ENCODE results near the gene GFOD1. TPM values are rescaled to one million over a fixed set of nuclear protein-coding genes. Genes with fewer than 3 reads are reported as not detected.

Gene GFOD1
- total RNA-seq, 1 donor from 2014 or later, result 41.7 TPM

DNA sequence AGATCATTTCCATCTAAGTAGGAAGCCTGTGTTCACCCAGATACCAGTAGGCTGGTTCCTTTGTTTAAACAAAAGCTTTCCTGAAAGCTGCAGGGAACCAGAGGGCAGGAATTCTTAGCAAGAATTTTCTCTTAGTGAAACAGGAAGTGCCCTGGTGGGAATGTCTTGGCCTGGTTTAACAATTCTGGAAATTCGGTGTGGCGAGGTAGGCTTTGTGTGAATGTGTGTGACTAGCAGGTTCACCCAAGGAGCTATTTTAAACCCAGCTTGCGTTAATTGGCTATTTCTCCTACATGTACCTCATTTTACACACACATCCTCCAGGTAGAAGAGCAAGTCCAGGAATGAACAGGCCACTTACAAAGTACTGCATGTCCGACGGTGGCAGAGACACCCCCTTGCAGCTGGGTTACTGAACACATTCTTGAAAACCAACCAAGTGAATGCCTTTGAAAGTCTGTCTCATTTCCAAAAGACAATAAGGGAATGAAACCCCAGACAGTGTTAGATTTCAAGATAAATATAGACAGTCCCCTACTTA, 64.6 kb downstream of the GFOD1 start:
- DNase-seq, result peak; percentile 95

DNA sequence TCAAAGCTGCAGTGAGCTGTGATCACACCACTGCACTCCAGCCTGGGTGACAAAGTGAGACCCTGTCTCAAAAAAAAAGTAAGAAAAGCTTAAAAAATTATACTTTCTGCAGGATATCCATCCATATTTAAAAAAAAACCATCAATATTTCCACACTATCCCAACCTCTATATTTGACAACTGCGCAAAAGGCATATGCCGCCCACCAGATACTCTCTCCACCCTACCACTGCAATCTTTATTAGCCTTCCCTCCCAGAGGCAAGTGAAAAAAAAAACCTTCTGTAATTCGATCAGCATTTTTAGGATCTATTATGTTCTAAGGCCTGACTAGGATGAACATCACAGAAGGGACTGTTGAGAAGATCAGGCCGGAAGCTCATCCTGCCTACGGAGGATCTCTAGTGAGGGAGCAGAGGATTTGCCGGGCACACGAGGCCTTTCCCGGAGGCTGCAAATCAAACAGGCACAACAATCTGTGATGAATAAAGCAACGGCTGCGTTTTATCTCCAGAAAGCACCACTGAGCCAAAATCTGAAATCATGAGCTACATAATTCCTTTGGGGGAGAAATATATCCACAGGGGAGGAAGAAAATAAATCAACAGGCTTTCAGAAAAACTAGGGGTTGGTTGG, 65.9 kb downstream of the GFOD1 start:
- DNase-seq, result no peak

DNA sequence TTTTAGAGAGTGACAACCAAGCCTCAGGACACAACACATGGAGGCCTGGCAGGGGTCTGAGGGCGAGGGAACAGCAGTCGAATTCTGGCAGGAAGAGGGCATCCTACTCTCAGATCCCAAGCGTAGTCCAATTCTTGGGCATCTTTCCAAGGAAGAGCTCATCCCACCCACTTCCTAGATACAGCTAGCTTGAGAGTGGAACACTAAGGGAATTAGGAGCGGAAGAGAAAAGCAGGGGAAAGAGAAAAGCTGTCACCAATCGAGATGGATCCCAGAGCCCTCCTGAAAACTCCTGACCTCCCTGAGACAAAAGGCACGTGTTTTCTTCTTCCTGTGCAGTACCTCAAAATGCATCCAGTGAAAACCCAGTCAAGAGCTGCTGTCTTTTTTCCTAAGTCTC, 67.1 kb downstream of the GFOD1 start:
- DNase-seq, result peak; percentile 41

DNA sequence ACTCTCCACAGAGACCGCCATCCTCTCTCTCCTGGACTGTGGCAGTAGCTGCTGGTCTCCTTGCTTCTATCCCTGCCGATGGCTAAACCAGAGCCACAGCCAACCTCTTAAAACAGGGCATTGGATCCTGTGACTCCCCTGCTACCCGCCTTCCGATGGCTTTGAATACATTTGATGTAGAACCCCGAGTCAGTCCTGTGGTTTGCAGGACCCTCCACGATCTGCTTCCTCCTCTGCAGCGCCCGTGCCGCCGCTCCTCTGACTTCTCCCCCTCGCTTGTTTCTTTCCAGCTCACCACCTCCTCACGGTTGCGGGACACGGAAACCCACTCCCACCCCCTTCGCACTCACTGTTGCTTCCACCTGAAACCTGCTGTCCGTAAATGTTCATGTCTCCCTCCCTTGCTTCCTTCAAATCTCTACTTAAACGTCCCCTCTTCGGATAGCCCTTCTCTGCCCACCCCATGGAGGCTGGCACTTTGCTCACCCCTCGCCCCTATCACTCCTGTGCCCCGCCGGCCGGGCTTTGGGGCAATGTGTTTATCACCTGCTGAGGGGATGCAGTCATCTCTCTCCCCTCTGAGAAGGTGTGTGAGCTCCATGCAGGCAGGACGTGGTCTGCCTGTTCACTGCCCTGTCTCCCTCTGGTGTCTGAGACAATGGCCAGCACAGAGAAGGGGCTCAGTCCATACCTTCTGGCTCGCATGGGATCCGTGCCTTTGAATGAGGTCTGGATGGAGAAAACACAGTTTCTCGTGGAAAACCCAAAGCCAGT, 67.8 kb downstream of the GFOD1 start:
- DNase-seq, result no peak

DNA sequence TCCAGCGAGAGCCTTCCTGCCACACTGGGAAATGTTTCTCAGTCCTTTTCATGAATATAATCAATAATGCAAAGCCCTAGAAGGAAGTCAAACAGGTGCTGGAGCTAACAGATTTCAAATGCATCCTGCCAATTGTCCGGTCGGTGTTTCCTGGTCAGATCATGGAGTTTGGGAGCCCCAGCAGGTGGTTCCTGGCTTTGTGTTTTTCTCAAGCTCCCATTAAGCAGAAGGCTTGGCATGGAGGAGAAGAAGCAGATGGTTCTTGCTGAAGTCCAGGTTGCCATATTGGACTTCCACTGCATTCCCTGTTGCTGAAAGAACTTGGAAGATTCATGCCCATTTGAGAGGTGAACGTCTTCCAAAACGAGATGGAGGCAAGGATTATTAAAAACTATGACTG, 68.6 kb downstream of the GFOD1 start:
- DNase-seq, result peak; percentile 97

DNA sequence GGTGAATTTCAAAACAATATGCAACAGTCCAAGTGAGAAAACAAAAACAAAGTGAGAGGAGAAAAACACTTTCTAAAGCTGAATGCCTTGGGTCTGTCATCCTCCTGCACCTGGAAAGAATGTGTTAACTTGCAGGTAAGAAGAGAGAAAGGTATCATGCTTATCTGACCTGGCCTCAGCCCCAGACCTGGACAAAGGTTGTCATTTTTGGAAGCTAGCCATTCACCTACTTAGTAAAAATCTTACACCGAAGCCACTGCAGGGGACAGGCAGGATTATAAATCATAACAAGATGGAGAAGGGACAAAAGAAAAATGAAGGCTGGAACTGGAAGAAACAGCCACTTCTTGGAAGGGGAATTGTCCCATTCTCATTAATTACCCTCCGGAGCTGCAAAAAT, 69.4 kb downstream of the GFOD1 start:
- DNase-seq, result no peak

DNA sequence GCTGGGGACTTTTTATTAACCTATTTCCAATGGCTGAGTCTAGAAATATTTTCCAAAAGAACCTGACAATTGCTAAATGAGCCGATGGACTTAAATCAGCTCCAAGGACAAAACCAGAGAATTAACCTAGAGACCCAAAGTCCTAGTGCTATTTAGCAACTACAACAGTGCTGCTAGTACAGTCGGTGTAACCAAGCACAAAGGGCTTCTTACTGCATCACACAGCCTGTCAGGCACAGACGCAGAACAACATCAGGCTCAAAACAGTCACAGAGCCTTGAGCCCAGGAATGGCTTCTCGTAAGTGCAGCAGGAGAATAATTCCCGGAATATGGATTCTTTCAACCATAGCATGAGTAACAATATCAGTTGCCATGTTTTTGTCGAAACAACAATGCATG, 70.0 kb downstream of the GFOD1 start:
- no peak for DNase-seq

DNA sequence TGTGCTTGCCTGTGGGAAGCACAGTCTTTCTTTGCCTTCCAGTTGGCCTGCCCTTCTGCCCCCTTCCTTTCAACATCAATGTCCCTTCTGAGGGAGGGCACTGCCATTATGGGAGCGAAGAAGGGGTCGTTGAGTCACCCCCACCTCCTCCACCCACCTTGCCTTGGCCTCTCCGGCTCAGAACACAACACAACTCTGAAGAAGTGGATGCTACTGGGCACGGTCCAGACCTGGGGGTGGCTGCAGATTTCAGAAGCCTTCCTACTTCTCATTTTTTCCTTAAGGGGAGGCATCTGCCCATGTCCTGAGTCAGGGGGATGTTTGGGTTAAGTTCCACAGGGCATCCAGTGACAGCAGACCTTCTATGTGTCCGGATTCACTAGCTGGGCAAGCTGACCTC, 72.1 kb downstream of the GFOD1 start:
- no peak for DNase-seq

DNA sequence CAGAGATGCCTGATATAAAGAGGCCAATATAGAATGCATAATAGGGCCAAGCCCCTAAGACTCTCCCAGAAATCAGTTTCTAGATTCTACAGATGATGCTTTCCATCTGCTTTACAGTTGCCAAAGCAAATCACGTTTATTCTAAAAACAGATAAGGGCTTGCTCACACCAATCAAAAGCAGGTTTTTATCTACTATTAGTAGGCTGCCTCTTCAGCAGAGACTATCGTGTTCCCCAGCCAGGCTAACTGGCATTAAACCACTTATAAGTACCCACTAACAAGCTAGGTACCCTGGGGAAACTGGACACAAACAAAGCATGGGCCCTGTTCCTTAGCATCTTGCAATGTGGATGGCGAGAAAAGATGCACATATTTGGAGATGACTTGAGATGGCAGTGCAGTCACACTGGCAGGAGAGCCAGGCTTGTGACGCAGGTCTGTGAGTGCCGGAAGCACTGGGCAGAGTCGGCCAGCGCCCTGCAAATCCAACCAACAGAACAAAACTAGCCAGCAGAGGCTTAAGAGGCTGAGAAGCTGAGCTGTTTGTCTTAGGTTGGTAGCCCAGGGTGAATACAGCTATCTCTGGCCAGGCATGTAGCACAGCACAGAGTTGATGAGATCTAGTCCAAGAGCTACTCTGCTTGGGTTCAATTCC, 73.4 kb downstream of the GFOD1 start:
- peak; percentile 31 for DNase-seq

DNA sequence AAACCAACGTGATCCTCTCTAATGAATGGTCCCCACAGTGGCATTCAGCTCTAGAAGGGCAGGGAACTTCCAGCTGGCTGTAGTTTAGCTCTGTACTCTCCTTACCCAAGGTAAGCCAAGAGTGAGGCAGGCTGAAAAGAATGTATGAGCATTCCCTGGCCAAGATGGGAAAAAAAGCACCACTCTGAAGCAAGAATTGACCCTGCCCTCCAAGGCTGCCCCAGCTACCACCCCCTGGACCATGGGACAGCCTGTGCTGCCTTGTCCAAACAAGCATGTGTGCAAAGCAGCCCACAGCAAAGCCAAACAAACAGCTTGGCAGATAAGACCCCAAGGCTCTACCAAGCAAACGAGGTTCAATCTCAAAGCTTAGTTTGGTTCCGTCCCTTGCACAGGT, 73.9 kb downstream of the GFOD1 start:
- DNase-seq, result no peak

DNA sequence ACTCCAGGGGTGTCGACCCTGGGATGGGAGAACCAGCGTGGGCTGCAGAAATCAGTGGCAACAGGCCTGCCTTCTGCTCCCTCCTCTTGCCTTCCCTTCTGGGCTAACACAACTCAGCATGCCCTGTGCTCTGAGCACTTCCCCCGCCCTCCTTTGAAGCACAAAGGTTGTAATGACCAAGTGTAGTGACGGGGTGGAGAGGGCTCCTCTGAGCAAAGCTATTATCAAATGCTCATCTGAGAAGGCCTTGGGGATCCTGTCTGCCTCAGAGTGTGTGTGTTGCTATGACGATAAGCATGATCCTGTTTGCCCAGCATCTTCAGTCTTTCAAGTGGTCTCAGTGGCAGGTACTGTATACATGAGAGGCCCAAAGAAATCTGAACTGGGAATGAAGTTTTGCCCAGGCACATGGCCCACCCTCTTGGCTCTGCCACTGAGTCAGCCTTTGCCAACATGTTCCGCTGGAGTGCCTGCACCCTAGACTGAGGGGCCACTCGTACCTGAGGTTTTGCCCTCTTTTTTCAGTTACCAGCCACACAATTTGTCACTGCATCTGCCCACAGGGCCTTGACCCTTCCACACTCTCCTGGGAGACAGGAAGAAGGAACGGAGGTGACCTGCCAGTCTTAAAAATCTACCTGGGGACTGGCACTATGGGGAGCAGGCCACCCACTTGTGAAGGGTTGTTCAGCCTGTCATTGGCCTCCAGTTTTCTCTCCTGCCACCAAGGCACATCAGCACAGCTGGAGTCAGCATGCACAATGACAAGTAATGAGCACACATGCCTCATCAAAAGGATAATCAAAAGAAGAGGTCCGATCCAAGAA, 74.5 kb downstream of the GFOD1 start:
- DNase-seq, result no peak

DNA sequence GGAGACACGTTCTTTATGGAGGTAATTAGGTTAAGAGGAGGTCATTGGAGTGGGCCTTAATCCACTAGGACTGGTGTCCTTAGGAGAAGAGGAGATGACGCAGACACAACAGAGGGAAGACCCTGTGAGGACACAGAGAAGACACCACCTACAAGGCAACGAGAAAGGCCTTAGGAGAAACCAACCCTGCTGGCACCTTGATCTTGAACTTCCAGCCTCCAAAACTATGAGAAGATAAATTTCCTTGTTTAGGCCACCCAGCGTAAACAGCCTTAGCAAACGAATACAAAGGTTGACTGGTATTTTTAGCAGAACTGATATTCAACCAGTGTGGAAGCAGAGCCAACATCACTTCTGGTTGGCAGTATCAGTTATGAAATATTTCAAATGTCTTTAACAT, 75.2 kb downstream of the GFOD1 start:
- no peak for DNase-seq

DNA sequence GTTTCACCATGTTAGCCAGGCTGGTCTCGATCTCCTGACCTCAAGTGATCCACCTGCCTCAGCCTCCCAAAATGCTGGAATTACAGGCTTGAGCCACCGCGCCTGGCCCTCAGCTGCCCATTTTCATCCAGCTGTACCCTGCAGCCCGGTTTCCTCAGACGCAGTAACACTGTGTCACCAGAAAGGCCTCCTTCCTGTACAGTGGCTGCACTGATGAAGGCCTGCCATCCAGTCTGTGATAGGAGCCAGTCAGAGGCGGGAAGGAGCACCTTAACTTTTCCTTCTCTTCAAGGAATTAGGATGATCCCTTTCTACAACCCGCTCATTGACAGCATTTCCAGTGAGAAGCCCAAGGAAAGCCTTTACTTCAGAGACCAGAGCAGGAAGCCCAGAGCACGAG, 75.9 kb downstream of the GFOD1 start:
- no peak for DNase-seq

DNA sequence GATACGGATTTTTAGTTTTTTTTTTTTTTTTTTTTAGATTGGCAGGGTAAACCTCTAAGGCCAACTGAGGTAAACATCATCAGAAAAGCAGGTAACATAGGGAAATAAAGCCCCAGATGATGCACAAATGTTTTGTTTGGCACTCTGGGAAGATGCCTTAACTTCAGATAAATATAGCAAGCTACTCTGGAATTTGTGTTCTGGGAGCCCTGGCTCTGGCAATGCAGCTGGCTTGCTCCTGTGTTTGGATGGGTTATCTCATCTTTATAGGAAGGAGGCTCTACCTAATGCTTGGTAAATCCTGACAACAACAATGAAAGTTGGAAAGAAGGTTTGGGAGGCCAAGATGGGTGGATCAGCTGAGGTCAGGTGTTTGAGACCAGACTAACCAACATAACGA, 77.4 kb downstream of the GFOD1 start:
- DNase-seq, result no peak

DNA sequence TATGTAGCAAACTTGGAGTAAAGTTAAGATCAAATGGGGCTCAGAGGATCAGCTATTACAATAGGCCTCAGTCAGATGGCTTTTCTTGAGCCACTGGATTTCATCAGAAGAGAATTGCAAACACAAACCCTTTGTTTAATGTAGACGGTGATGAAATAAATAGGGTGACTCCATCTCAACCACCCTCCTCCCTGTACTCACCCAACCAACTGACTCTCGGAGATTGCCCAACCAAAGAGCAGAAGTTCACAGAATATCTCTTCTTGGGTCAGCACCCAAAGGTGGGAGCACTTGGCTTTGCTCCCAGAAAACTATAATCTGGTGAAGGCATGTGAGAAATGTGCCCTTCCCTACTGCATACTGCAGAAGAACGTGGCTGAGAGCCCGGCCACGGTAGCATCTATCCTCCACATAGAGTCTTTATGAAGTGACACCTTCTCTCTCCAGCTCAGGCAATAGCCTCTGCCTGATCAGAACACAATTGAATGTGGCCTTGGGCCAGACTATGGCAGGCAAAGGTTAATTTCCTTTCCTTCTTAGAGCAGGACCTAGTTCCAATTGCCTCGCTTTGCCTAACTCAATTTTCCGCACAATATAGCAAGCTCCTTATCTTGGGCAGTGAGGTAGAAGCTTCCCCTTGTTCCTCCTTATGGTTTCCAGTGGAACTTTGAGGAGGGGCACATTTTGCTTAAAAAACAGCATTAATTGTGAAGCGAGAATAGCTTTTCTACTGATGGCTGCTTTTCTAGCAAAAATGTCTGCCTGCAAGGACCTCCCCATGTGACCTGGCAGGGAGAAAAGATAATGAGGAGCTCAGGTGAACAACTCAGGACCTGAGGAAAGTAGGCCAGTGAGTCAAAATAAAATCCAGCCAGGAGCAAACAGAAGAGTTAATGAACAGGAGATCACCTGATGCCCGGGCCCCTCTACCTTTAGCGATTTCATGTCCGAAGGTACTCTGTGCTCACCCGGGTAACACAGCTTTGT, 79.4 kb downstream of the GFOD1 start:
- no peak for DNase-seq

DNA sequence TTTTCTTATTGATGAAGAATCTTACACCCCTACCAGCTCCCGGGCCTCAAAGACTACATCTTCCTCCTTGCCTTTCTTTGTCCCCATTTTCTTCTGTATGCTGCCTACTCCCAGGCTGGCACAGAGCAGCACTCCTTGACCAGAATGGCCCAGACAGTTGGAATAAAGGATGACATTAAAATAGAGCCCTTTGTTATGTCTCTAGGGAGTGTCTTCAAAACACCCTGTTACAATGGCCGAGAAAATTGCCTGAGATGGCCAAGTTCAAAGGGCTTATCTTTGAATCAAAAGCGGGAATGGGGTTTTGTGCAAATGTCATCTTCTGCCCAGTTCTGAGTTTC, 80.1 kb downstream of the GFOD1 start:
- no peak for DNase-seq

DNA sequence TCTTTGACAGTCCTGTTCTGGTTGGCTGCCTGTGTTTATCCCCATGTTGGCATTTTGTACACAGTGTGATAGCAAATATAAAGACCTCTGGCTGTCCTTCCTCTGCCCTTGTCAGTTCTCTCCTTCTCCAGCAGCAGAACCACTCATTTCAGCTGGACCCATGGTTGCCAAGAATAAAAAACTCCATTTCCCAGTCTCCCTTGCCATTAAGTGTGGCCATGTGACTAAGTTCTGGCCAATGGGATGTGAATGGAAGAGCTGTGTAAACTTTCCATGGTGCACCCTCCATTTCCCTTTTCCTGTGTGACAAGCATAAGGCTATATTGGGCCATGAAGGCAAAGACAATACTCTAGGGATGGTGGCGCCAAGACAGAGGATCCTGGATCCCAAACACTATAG, 80.6 kb downstream of the GFOD1 start:
- DNase-seq, result no peak

DNA sequence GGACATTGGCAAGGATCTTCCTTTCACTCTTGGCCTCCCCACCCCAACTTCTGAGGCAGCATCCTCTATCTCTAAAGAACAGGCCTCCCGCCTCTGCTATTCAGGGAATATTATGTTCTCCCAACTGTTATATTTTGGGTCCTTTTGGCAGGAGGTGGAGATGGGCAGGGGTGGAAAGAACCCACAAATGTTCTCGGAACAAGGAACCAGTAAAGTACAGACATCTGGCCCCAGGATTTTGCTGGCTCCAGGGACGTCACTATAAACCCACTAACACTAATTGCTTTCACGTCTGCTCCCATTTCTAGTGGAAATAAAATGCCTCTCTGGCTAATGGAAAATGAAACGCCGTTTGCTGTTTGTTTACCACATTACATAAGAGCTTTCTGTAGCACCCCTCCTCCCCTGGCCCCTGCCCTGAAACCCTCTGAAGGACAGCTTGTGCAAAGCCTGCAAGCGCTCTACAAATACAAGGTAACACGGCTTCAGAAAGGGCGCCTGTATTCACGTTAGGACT, 81.4 kb downstream of the GFOD1 start:
- DNase-seq, result no peak

DNA sequence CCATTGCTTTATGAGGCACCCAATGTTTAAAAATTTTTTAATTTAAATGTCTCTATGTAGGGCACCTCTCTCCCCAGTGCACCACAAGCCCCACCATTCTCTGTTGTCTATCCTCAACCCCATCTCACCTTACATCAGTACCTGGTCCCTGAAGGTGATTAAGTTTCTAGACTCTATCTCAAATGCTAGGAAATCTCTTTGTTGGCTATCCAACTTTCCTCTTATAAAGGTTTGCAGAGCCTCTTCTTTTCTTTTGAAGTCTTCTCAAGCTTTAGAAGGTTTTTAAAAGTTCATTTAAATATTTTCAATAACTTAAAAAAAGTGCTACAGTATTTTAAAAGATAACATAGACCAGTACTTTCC, 82.5 kb downstream of the GFOD1 start:
- no peak for DNase-seq

DNA sequence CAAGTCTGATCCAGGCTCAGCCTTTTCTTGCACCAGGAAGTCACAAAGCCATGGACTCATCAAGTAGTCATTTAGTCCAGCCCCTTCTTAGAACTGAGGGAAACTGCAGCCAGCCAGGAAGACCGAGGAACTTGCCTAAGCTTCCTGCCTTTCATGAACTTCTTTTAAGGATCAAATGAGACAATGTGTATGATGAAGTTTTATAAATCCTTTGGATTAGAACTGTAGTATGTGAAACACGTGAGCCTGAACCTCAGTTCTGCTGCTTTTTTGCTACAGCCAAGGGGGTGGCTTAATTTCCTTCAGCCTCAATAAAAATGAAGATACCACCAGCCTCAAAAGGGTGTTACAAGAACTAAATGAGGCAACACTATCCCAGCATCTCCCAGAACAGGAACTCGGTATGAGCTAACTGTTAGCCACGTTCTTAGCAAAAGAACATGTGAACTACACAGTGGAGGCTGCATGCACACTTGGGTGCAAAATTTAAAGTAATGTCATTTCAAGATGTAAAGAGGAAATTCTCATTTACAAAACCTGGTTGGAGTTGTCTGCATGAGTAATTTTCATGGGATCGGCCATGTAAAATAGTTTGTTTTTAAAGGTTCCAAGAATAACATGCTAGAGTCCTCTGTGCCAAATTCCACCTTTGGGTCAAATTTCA, 83.0 kb downstream of the GFOD1 start:
- DNase-seq, result peak; percentile 86

DNA sequence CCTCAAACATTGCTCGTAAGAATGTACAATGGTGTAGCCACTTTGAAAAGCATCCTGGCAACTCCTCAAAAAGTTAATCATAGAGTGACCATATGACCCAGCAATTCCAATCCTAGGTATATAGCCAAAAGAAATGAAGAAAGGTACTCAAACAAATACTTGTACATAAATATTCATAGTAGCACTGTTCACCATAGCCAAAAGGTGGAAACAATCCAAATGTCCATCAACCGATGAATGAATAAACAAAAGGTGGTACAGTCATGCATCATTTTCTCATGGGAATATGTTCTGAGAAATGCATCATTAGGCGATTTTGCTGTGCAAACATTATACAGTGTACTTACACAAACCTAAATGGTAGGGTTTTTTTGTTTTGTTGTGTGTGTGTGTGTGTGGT, 84.7 kb downstream of the GFOD1 start:
- DNase-seq, result no peak

Data from dermis blood vessel endothelial cell (primary cell).